GM23248 (cell line): ENCODE measurements around the gene TANGO6.

Experiments
- EZH2 ChIP-seq: fragments of 200-600 bp; sonication (generic); IDR thresholded peaks from 2 replicates; pipeline ENCODE4 v1.6.1; 2018; ENCODE audit warnings: antibody characterized with exemption, mild to moderate bottlenecking; ENCODE audit not compliant: insufficient read depth, poor library complexity, severe bottlenecking
- EZH2phosphoT487 ChIP-seq: fragments of 200-600 bp; sonication (generic); IDR thresholded peaks from 2 replicates; pipeline ENCODE4 v1.6.1; 2018; ENCODE audit warnings: antibody characterized with exemption, moderate library complexity, mild to moderate bottlenecking, low read depth; ENCODE audit not compliant: insufficient read depth

- TF ChIP-seq EZH2 (no peak), EZH2phosphoT487 (no peak)
These were observed 251.2 kb downstream of the TANGO6 start for GRCh38 chr16:69094501-69094900.
